HG03135 (cell line): Measurements from ENCODE around the gene RNF183.
"Not testable (repeated sequence)": the region's sequence is repeated elsewhere in the genome, so short reads cannot be mapped to it uniquely, and the experiment has no call there.

Source experiments
- ATAC-seq: cut with Tn5 transposase; IDR thresholded peaks from one replicate; pipeline ENCODE4 v1.9.1; 2021; ENCODE audit warnings: mild to moderate bottlenecking, moderate library complexity; ENCODE audit not compliant: unreplicated experiment

The RNF183 gene

DNA sequence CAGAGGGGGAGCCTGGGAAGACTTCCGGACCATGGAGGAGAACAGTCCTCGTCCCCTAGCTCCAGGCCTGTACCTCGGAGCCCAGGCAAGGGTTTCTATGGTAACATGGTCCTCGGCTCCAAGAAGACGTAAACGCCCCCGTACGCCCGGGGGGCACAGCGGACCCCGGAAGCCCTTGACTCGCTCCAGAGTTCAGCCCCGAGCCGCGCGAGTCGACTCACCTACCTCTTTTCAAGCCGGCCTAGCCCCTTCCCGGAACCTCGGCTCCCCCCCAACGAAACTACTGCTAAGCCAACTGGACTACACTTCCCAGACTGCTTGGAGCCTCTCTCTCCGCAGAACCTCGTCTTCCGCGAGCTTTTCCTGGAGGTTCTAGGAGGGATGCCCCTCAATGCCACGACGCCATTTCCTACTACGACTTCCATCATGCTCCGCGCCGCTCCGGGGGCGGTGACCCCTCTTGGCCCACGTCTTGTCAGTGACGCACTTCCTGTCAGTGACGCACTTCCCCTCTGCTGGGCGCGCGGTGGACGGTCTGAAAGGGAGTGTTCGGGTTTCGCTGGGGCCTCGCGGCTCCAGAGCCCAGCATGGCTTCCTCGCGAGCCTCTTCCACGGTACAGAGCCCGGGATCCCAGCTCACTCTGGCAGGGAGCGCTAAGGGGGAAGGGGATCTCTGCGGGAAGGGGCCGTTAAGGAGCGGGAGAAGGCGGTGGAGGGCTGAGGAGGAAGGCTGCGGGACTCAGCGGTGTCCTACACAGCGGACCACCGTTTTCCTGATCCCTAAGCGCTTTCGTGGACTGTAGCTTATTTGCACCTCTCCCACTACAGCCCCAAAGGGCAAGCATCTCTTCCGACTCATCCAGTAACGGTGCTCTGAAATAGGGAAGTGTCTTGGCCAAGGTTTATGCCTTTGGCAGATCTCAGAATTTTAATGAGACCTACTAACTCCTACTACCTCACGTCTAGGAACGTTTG, 27.7 kb downstream of the RNF183 start, which contains the start of the genes CDC26 and PRPF4:
Gene CDC26, minus strand, starts transcription at position 416 of the 975 bp plus-strand sequence. CDS start 3,065 bp downstream, outside the sequence.
Gene PRPF4, plus strand, starts transcription at position 502 of the 975 bp plus-strand sequence. Its CDS starts 86 bp downstream, at position 588.
- peak; percentile 98 for ATAC-seq

DNA sequence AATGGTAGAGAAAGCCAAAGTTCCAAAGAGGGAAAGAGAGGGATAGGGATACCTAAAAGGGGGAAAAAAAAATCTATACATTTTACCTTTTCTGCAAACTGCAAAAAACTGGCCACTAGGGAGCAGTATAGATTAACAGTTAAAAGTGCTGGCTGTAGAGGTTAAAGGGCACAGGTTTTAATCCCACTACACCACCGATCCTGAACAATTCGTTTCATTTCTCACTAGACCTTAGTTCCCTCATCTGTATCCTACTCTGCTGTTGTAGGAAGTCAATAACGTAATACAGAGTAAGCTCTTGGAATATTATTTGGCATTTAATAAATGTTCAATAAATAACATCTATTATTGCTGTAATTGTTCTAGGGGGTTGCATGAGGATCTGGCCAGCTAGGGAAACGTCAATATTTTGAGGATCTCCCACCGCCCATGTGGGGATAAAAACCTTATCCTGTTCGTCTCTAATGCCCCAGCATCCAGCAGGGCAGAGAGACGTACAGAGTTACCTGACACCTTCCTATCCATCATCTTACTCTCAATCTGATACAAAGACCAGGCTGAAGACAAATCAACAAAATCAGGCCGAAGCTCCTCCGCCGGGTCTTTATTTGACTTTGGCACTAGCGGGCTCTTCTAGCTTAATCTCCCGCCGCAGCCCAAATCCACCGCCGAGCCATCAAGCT, 28.6 kb downstream of the RNF183 start:
- peak; percentile 13 for ATAC-seq

DNA sequence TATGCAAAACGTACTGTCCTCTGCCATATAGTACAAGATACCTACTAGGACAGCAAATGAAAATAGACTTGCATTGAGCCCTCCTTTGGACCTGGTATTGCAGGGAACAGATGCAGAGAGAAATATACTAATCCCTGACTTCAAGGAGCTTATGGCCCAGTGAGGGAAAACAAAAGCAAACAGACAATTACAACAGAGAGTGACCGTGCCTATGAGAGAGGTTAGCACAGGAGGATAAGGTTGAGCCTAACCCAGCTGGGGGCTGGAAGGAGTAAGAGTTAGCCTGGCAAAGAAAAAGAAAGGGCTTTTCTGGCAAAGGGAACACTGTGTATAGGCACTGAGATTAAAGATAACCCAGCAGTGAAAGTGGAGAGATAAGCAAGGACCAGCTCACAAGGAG, 33.3 kb downstream of the RNF183 start:
- no peak for ATAC-seq

DNA sequence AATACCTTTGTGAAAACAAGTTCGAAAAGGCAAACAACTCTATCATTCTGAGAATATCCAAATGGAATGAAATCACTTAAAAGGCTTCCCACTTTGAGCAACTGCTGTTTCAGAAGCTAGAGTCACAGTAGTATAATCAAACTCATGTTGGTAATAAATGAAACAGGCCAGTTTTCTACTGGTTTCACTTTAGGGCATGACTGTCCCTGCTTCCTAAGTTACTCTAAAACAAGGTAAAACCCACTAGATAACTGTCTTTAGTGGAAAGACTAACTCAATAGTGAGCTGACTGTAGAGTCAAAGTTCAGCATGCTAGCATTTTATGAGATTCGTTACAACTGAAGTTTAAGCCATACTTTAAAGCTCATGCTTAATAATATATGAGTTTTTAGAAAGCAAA, 33.8 kb downstream of the RNF183 start:
- no peak for ATAC-seq

DNA sequence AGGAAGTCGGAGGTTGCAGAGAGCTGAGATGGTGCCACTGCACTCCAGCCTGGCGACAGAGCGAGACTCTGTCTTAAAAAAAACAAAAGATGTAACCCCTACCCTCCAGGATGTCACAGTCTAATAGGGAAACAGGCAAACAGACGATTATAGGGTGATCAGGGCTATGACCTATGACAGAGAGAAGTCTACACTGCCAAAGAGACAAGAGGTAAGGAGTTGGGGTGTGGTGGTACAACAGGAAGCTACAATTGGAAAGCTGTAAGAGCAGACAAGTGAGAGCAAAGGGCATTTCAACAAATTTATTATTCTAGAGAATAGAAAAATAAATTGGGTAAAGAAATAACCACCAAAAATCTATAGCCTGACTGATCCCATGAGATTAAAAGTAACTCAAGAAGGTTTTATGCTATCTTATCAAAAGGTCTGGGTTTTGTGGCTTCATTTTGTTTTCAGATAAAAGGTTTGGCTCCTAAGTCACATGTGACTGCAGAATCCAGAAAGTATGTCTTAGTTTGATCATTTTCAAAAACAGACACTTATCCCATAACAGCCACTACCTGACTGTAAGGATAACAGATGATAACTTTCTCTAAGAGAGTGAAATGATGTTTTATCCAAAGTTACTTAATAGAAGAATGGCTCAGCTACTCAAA, 35.1 kb downstream of the RNF183 start:
- ATAC-seq, result no peak

DNA sequence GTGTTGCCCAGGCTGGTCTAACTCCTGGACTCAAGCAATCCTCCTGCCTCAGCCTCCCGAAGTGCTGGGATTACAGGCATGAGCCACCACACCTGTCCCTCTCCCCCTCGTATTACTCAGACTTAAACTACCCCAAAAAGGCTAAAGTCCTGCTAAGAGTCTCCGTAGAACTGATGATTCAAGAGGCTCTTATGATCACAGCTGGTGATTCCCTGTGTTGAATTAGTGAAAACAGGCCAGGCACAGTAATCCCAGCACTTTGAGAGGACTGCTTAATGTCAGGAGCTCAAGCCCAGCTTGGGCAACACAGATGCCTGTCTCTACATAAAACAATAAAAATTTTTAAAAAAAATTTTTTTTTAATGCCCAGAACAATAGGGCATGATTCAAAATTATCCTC, 37.0 kb downstream of the RNF183 start:
- ATAC-seq, result no peak

DNA sequence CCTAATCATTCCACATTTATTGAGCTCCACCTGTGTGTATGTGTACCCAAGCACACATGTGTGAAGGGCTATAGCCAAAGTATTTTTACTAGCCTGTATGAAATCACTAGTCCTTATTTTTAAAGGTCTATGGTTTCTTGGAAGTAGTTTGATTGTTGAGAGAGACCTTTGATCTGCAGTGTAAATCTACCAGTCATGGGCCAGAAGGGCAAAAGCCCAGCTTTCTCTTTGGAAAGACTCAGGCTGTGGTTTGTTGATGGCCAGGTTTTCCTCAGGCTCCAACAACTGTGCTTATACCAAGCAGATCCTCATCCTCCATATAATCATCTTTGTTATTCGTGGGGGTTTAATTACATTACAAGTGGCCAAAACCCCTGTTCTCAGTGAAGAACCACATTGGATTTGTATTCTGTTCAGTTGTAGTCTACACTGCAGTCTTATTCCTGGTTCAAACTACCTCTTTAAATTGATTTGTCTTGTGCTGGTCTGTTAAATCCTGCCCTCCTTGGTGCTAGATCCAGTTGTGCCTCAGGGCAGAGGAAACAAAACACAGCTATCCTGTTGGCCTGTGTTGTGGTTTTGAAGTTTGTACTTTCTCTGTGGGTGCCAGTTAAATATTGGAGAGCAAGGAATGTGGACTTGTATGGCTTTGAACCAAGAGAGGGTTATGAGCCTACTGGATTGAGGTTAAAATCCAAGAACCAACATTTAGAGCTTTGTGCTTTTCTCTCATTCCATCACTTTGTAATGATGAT, 41.1 kb downstream of the RNF183 start:
- ATAC-seq, result no peak

DNA sequence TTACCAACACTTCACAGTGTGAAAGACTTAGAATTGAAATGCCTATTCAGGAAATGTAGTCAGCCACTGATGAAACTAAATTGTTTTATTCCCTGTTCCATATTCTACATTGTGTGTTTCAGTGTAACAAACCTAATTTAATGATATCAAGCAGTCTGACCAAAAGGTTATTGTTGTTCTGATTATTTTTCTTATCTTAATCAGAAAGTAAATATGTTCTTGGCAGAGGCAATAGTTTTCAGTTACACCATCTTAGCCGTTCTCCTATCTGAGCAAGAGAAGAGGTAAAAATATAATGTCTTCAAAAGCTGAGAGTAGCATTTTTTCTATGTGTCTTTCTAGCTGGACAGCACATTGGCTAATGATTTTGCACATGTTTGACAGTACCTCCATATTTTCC, 44.9 kb downstream of the RNF183 start:
- ATAC-seq, result no peak

DNA sequence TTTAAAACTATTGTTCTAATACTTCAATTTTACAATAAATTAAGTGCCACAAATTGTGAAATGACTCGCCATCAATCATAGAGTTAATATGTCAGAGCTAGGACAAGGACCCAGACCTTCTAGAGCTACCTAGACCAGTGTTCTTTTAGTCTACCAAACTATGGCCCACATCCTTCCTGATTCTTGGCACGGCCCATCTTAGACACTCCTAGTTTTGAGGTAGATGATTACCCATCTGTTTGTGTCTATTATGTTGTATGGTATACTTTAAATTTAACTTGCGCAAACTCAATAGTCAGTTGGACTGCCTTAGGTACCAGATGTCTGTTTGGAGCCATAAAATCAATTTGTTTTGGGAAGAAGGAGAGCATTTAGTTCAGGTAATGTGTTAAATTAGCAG, 45.3 kb downstream of the RNF183 start:
- ATAC-seq, result no peak

DNA sequence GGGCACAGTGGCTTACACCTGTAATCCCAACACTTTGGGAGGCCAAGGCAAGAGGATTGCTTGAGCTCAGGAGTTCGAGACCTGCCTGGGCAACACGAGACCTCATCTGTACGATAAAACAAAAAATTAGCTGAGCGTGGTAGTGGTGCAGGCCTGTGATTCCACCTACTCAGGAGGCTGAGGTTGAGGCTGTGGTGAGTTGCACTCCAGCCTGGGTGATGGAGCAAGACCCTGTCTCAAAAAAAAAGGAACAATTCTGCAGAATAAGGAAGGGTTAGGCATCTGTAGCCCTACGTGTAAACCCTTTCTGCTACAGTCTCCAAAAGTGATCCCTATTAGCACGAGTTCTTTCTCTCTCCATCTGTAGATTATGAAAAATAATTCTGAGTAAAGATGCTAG, 47.7 kb downstream of the RNF183 start:
- no peak for ATAC-seq

DNA sequence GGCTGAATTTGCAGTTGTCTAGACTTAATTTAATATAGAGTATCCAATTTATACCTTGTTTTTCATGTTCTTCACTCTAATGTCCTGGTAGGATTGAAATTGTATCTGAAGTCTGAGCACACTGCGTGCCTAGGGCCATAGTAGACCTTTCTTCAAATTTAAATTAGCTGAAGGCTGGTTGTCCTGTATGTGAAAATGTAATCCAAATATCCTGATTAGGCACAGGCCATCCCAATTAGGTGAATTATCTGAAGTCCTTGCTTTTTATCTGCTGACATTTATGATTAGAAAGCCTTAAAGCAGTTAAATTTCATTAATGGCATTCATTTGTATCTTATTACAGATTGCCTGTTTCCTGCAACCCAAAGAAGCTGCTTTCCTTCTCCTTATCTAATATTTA, 48.2 kb downstream of the RNF183 start:
- no peak for ATAC-seq

DNA sequence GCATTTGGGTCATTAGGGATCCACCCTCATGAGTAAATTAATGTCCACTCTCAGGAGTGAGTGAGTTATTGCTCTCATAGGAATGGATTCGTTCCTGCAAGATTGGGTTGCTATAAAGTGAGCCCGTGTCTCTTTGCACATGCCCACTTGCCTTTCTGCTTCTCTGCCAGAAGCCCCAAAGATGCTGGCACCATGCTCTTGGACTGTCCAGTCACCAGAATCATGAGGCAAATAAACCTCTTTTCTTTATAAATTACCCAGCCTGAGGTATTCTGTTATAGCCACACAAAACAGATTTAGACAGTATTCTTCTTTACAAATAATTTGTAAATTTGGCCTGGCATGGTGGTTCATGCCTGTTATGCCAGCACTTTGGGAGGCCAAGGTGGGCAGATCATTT, 52.4 kb downstream of the RNF183 start:
- ATAC-seq, result no peak

DNA sequence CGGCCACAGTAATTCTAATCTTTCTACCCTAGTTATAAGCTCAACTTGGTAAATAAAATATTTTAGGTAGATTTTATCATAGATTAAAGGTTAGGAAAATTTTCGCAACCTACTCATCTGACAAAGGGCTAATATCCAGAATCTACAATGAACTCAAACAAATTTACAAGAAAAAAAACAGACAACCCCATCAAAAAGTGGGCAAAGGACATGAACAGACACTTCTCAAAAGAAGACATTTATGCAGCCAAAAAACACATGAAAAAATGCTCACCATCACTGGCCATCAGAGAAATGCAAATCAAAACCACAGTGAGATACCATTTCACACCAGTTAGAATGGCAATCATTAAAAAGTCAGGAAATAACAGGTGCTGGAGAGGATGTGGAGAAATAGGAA, 53.5 kb downstream of the RNF183 start:
- ATAC-seq, result not testable (repeated sequence)

DNA sequence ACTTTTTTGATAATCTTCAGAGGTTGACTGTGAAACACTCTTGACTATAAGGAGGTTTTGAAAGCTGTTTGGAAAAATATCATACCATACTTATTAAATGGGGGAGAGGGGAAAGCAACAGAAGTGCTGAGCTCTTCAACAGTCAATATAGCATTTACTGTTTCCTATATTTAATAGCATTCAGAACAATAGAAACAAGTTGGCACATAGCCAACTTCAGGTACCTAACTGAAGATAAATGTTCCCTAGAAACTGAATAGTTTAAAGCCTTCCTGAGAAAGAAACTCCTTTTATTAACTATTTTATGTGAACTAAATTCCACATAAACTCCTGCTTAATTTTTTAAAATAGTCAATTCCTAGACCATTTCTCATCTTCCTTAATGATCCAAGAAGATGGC, 55.5 kb downstream of the RNF183 start:
- ATAC-seq, result no peak
